Measurements from ENCODE around the gene ZNF296.

ZNF296 gene

DNA sequence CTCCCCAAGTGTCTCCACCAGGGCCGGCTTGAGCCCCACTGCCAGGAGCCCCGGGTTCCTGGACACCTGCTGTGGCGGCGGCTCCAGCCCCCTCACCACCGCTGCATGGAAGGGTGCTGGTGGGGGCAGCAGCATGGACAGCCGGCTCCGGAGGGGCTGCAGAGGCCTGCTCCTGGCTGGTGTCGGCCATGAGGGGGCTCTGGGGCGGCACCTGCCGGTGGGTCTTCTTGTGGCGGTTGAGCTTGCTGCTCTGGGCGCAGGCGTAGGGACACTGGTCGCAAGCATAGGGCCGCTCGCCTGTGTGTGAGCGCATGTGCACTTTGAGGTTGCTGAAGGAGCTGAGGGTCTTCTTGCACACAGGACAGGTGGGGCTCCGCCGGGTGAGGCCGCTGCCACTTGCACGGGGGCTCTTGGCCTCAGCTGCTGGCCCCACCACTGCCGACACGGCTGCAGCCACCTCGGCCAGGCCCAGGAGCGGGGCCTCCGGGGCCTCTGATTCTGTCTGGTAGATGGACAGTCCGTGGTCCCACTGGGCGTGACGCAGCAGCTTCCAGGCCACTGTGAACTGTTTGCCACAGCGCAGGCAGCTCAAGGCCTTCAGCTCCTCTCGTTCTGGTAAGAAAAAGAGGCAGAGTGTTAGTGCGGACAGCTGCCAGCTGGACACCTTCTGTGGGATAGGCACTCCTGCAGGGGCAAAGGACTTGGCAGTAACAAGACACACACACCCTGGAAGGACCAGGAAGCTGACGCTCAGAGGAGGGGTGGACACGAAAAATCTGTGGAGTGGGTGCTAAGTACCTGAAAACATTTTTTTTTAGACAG lies 4.1 kb downstream of the ZNF296 start:
- no peak for DNase-seq (ENCODE audit: low read depth)
- H3K4me3 ChIP-seq (ENCODE audit: control insufficient read depth, low read depth, low read length): no peak overlapping the region
- TF ChIP-seq, protein P1, sequence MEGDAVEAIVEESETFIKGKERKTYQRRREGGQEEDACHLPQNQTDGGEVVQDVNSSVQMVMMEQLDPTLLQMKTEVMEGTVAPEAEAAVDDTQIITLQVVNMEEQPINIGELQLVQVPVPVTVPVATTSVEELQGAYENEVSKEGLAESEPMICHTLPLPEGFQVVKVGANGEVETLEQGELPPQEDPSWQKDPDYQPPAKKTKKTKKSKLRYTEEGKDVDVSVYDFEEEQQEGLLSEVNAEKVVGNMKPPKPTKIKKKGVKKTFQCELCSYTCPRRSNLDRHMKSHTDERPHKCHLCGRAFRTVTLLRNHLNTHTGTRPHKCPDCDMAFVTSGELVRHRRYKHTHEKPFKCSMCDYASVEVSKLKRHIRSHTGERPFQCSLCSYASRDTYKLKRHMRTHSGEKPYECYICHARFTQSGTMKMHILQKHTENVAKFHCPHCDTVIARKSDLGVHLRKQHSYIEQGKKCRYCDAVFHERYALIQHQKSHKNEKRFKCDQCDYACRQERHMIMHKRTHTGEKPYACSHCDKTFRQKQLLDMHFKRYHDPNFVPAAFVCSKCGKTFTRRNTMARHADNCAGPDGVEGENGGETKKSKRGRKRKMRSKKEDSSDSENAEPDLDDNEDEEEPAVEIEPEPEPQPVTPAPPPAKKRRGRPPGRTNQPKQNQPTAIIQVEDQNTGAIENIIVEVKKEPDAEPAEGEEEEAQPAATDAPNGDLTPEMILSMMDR (IDR thresholded peaks at IDR 0.05; ENCODE audit: control insufficient read depth, insufficient read depth, low read depth, low read length, missing control alignments): no peak

DNA sequence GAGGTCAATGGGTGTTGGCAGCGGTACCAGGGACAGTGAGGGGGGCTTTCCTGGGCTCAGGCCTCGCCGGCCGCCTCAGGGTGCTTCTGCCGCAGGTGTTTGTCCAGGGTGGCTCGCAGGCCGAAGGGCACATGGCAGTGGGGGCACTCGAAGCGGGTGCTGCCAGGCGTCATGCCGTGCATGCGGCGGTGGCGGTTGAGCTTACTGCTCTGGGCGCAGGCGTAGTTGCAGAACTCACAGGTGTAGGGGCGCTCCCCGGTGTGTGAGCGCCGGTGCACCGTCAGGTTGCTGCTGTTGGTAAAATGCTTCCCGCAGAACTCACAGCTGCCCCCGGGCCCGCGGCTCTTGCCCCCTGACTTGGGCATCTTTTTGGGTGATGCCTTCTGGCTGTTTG lies 4.7 kb downstream of the ZNF296 start:
- no peak overlapping the region for H3K4me3 ChIP-seq (ENCODE audit: control insufficient read depth, low read depth, low read length)
- DNase-seq (ENCODE audit: low read depth): no peak
- TF ChIP-seq, protein P1 (IDR thresholded peaks at IDR 0.05; ENCODE audit: control insufficient read depth, insufficient read depth, low read depth, low read length, missing control alignments): no peak

DNA sequence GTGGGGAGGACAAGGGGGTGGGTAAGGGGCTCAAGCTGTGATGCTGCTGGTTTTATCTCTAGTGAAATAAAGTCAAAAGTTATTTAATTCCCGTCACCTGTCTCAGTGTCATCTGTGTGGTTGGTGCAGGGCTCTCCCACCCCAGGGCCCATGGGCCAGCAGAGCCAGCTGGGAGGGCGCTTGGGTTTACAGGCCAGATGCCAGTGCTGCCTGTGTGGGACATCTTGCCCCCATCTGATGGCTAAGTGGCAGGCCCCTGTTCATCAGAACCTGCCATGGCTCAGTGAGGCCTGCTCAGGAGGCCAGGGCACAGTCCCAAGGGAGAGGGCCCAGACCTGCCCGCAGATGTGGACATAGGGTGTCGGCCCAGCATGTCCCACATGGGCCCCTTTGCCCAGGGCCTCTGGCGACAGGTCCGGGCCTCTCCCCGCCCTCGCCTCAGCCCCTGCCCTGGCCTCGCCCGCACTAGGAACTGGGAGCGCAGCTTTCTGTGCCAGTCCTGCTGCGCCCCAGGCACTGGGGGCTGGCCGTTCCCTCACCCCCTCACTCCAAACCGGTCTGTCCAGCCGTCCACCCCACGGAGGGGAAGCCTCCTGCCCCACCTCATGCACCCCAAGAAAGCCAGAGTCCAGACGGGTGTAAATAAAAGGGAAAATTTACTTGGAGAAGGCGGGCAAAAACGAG lies 5.3 kb downstream of the ZNF296 start:
- DNase-seq (ENCODE audit: low read depth): no peak
- no peak overlapping the region for H3K4me3 ChIP-seq (ENCODE audit: control insufficient read depth, low read depth, low read length)
- TF ChIP-seq, protein P1 (IDR thresholded peaks at IDR 0.05; ENCODE audit: control insufficient read depth, insufficient read depth, low read depth, low read length, missing control alignments): no peak

DNA sequence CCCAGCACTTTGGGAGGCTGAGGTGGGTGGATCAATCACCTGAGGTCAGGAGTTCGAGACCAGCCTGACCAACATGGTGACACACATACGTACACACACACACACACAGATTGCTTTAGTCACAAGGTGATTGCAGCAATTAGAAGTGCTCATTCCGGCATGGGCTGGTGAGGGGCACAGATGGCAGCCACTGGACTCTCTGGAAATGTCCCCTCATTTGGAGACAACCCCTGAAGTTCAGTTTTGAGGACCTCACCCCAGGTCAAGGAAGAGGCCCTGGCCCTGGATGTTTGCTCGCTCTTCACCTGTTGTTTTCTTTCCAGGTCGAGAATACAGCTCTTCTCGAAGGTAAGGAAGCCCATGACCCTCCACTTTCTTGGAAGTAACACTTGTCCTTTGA lies 6.1 kb downstream of the ZNF296 start:
- no peak for DNase-seq (ENCODE audit: low read depth)
- TF ChIP-seq, protein P1 (IDR thresholded peaks at IDR 0.05; ENCODE audit: control insufficient read depth, insufficient read depth, low read depth, low read length, missing control alignments): no peak
- no peak overlapping the region for H3K4me3 ChIP-seq (ENCODE audit: control insufficient read depth, low read depth, low read length)

DNA sequence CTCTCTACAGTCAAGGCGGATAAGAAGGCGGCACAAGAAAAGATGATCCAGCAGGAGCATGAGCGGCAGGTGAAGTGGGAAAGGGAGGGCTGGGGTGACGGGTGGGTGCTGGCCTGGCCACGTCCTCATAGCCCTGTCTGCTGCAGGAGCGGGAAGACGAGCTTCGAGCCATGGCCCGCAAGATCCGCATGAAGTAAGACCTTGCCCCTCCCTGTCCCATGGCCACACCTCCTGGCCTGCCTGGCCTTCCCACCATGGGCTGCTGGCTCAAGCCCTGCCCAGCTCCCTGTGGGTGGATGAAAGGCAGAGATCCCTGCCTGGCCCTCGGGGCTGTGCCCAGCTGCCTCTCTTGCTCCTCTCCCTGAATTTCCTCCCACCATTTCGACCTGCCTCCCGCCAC lies 7.2 kb downstream of the ZNF296 start:
- no peak for DNase-seq (ENCODE audit: low read depth)

DNA sequence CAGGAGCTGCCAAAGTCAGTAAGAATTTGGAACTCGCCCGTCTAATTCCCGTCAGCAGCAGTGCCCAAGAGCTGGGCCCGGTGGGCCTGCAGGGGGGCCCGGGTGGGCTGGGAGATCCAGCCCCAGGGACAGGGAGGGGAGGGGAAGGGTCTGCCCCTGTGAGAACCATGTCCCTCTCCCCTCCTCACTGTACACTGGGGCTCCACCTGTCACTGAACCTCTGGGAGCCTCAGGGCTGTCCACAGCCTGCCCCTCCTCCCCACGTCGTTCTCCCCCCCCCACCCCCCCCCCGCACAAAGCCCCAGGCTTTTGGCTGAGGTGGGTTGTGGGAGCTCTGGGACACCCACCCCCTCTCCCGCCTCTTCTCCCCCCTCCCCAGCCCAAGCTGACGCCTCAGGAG lies 8.2 kb downstream of the ZNF296 start:
- DNase-seq (ENCODE audit: low read depth): no peak
- H3K4me3 ChIP-seq (ENCODE audit: control insufficient read depth, low read depth, low read length): no peak overlapping the region
- TF ChIP-seq, protein P1 (IDR thresholded peaks at IDR 0.05; ENCODE audit: control insufficient read depth, insufficient read depth, low read depth, low read length, missing control alignments): no peak

More for the DNA sequence above, 7.2 kb downstream of the ZNF296 start:
- no peak overlapping the region for H3K4me3 ChIP-seq (ENCODE audit: control insufficient read depth, low read depth, low read length)
- TF ChIP-seq, protein P1 (IDR thresholded peaks at IDR 0.05; ENCODE audit: control insufficient read depth, insufficient read depth, low read depth, low read length, missing control alignments): no peak
